GM18870 (cell line): ENCODE results near the gene IKBIP.
"Not testable (repeated sequence)": the region's sequence is repeated elsewhere in the genome, so short reads cannot be mapped to it uniquely, and the experiment has no call there.

Source experiments
- ATAC-seq: cut with Tn5 transposase; IDR thresholded peaks from one replicate; pipeline ENCODE4 v1.9.1; 2021; ENCODE audit warnings: moderate library complexity; ENCODE audit not compliant: unreplicated experiment

The IKBIP gene

GRCh38 chr12:98578821-98579220 lies 65.8 kb downstream of the IKBIP start:
- no peak for ATAC-seq

- ATAC-seq = no peak
These were observed 66.2 kb downstream of the IKBIP start for GRCh38 chr12:98578392-98578791.

GRCh38 chr12:98576795-98577194 lies 67.8 kb downstream of the IKBIP start:
- not testable (repeated sequence) for ATAC-seq

DNA sequence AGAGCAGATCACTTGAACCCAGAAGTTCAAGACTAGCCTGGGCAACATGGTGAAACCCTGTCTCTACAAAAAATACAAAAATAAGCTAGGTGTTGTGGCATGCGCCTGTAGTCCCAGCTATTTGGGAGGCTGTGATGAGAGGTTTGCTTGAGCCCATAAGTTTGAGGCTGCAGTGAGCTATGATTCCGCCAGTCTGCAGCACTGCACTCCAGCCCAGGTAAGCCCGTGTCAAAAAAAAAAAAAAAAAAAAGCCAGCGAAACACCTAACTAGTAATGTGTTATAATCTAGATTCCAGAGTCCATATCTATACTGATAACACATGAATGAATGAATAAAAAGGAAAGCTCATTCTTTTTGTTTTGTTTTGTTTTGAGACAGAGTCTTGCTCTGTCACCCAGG lies 69.6 kb downstream of the IKBIP start:
- ATAC-seq = no peak
